ENCODE results near the gene MRPL17.
"Not testable (repeated sequence)": the region's sequence is repeated elsewhere in the genome, so short reads cannot be mapped to it uniquely, and the experiment has no call there.

The MRPL17 gene

GRCh38 chr11:6682936-6683861 lies at the start of gene MRPL17:
TSS of gene MRPL17 (minus strand) at chr11:6683340. CDS start at chr11:6683296, 44 bp downstream.
- peak; percentile 99 for DNase-seq

- no peak for DNase-seq
Observed at GRCh38 chr11:6727971-6728760, 45.0 kb upstream of the MRPL17 start.

- DNase-seq, result no peak
Observed at GRCh38 chr11:6725386-6725896, 42.3 kb upstream of the MRPL17 start.

GRCh38 chr11:6724013-6724412 lies 40.9 kb upstream of the MRPL17 start:
- DNase-seq, result no peak

GRCh38 chr11:6721343-6721742 lies 38.2 kb upstream of the MRPL17 start:
- DNase-seq, result no peak

- no peak for DNase-seq
Observed at GRCh38 chr11:6719576-6719975, 36.4 kb upstream of the MRPL17 start.

GRCh38 chr11:6717426-6717825 lies 34.3 kb upstream of the MRPL17 start:
- no peak for DNase-seq

GRCh38 chr11:6711552-6711951 lies 28.4 kb upstream of the MRPL17 start:
- DNase-seq, result peak; percentile 6

- no peak for DNase-seq
Observed at GRCh38 chr11:6708876-6709275, 25.7 kb upstream of the MRPL17 start.

GRCh38 chr11:6705905-6706535 lies 22.9 kb upstream of the MRPL17 start:
- peak; percentile 59 for DNase-seq

GRCh38 chr11:6703247-6704063 lies 20.3 kb upstream of the MRPL17 start:
- DNase-seq, result peak; percentile 56

- not testable (repeated sequence) for DNase-seq
Observed at GRCh38 chr11:6701955-6702354, 18.8 kb upstream of the MRPL17 start.

GRCh38 chr11:6695377-6695776 lies 12.2 kb upstream of the MRPL17 start:
- DNase-seq, result peak; percentile 63

GRCh38 chr11:6694229-6694535 lies 11.0 kb upstream of the MRPL17 start:
- no peak for DNase-seq

GRCh38 chr11:6693342-6694228 lies 10.4 kb upstream of the MRPL17 start:
- peak; percentile 88 for DNase-seq

GRCh38 chr11:6692128-6692527 lies 9.0 kb upstream of the MRPL17 start:
- no peak for DNase-seq

GRCh38 chr11:6690431-6691132 lies 7.4 kb upstream of the MRPL17 start:
- DNase-seq, result not testable (repeated sequence)

- no peak for DNase-seq
Observed at GRCh38 chr11:6687876-6688275, 4.7 kb upstream of the MRPL17 start.

GRCh38 chr11:6686006-6686405 lies 2.9 kb upstream of the MRPL17 start:
- DNase-seq, result no peak

- not testable (repeated sequence) for DNase-seq
Observed at GRCh38 chr11:6684068-6684467, 928 bp upstream of the MRPL17 start.

GRCh38 chr11:6682591-6682935 lies 577 bp downstream of the MRPL17 start:
- peak; percentile 8 for DNase-seq
